ENCODE measurements around the gene CYBA. TPM values are rescaled to one million over a fixed set of nuclear protein-coding genes. Genes with fewer than 3 reads are reported as not detected.
"Not testable (repeated sequence)": the region's sequence is repeated elsewhere in the genome, so short reads cannot be mapped to it uniquely, and the experiment has no call there.

Gene CYBA
- total and polyA plus RNA-seq, 7 experiments from 2014 or later: 240 to 537 (median 454) TPM

GRCh38 chr16:88610080-88610479, 40.8 kb downstream of the CYBA start:
- no peak overlapping the region for H3K4me3 Mint-ChIP-seq
- intact Hi-C loops (cut with micrococcal nuclease): no loop called here
- POLR2A ChIA-PET: no interaction called here
- peaks cover 10 to 85% (median 12%) of the 10 kb centered on the region in 3 experiments for H3K36me3 ChIP-seq (ENCODE audit: control insufficient read depth in 2 of 3, insufficient read depth in 3 of 3, low read length in 3 of 3)
- DNase-seq (no peak), ATAC-seq (no peak)
- peaks cover 0 to 41% (median 25%) of the 10 kb centered on the region in 5 donors for H3K36me3 Mint-ChIP-seq
- peaks cover 0 to 23% (median 14%) of the 10 kb centered on the region in 7 donors for H3K4me1 Mint-ChIP-seq
- H3K9me3 Mint-ChIP-seq: no peaks in the 10 kb centered on the region
- H3K27ac ChIP-seq (ENCODE audit: low read depth, low read length): no peak overlapping the region
- H3K9me3 ChIP-seq (ENCODE audit: control insufficient read depth in 2 of 3, low read length in 3 of 3): no peaks in the 10 kb centered on the region
- no peaks in the 10 kb centered on the region for H3K27me3 ChIP-seq (ENCODE audit: control insufficient read depth in 2 of 2, insufficient read depth in 2 of 2, low read length in 2 of 2)
- no peak overlapping the region for H3K4me3 ChIP-seq (ENCODE audit: low read length)
- H3K4me1 ChIP-seq (ENCODE audit: control insufficient read depth in 2 of 2, insufficient read depth in 2 of 2, low read length in 2 of 2): no peaks in the 10 kb centered on the region
- CTCF ChIA-PET: no interaction called here
- no peaks in the 10 kb centered on the region for H3K27me3 Mint-ChIP-seq
- H3K27ac Mint-ChIP-seq: no peak overlapping the region

GRCh38 chr16:88609426-88609825, 41.4 kb downstream of the CYBA start:
- DNase-seq; H3K9me3 ChIP-seq (ENCODE audit: control insufficient read depth in 2 of 3, low read length in 3 of 3); H3K27me3 ChIP-seq (ENCODE audit: control insufficient read depth in 2 of 2, insufficient read depth in 2 of 2, low read length in 2 of 2); H3K9me3 Mint-ChIP-seq; ATAC-seq; POLR2A ChIA-PET; H3K27ac Mint-ChIP-seq; H3K4me1 ChIP-seq (ENCODE audit: control insufficient read depth in 2 of 2, insufficient read depth in 2 of 2, low read length in 2 of 2); H3K4me3 Mint-ChIP-seq; CTCF ChIA-PET; H3K27ac ChIP-seq (ENCODE audit: low read depth, low read length); H3K4me3 ChIP-seq (ENCODE audit: low read length); H3K27me3 Mint-ChIP-seq; intact Hi-C loops (cut with micrococcal nuclease): not testable (repeated sequence)
- peaks cover 0 to 41% (median 25%) of the 10 kb centered on the region in 5 donors for H3K36me3 Mint-ChIP-seq
- H3K4me1 Mint-ChIP-seq: peaks cover 0 to 23% (median 14%) of the 10 kb centered on the region in 7 donors
- peaks cover 10 to 84% (median 12%) of the 10 kb centered on the region in 3 experiments for H3K36me3 ChIP-seq (ENCODE audit: control insufficient read depth in 2 of 3, insufficient read depth in 3 of 3, low read length in 3 of 3)

- Histone ChIP-seq H3K36me3 (ENCODE audit: control insufficient read depth in 2 of 3, insufficient read depth in 3 of 3, low read length in 3 of 3) (peaks cover 10 to 75% (median 11%) of the 10 kb centered on the region in 3 experiments), H3K4me3 (ENCODE audit: low read length) (no peak overlapping the region), H3K9me3 (ENCODE audit: control insufficient read depth in 2 of 3, low read length in 3 of 3) (no peaks in the 10 kb centered on the region), H3K27ac (ENCODE audit: low read depth, low read length) (no peak overlapping the region), H3K27me3 (ENCODE audit: control insufficient read depth in 2 of 2, insufficient read depth in 2 of 2, low read length in 2 of 2) (no peaks in the 10 kb centered on the region), H3K4me1 (ENCODE audit: control insufficient read depth in 2 of 2, insufficient read depth in 2 of 2, low read length in 2 of 2) (no peaks in the 10 kb centered on the region)
- Mint-ChIP-seq H3K27me3 (no peaks in the 10 kb centered on the region), H3K4me1 (peaks cover 0 to 13% (median 9%) of the 10 kb centered on the region in 7 donors), H3K9me3 (no peaks in the 10 kb centered on the region), H3K27ac (no peak overlapping the region), H3K36me3 (peaks cover 0 to 36% (median 18%) of the 10 kb centered on the region in 5 donors), H3K4me3 (no peak overlapping the region)
- ChIA-PET CTCF (interaction anchor here (0.6 to 1.1 kb wide), 2 partner anchors 11 to 75 kb away, joined by 4 to 7 read pairs; no protein-coding TSS in a partner anchor), POLR2A (no interaction called here)
- no peak for DNase-seq
- intact Hi-C loops (cut with micrococcal nuclease): no loop called here
- ATAC-seq: no peak
Observed at GRCh38 chr16:88608076-88608475, 42.8 kb downstream of the CYBA start.

- Histone ChIP-seq H3K4me1 (ENCODE audit: control insufficient read depth in 2 of 2, insufficient read depth in 2 of 2, low read length in 2 of 2) (no peaks in the 10 kb centered on the region), H3K27me3 (ENCODE audit: control insufficient read depth in 2 of 2, insufficient read depth in 2 of 2, low read length in 2 of 2) (no peaks in the 10 kb centered on the region), H3K9me3 (ENCODE audit: control insufficient read depth in 2 of 3, low read length in 3 of 3) (no peaks in the 10 kb centered on the region), H3K27ac (ENCODE audit: low read depth, low read length) (no peak overlapping the region), H3K4me3 (ENCODE audit: low read length) (no peak overlapping the region), H3K36me3 (ENCODE audit: control insufficient read depth in 2 of 3, insufficient read depth in 3 of 3, low read length in 3 of 3) (peaks cover 12 to 79% (median 14%) of the 10 kb centered on the region in 3 experiments)
- H3K27ac Mint-ChIP-seq: no peak overlapping the region
- peaks cover 0 to 11% (median 9%) of the 10 kb centered on the region in 7 donors for H3K4me1 Mint-ChIP-seq
- ChIA-PET CTCF (no interaction called here), POLR2A (no interaction called here)
- no peak for DNase-seq
- ATAC-seq: no peak
- H3K27me3 Mint-ChIP-seq: no peaks in the 10 kb centered on the region
- H3K4me3 Mint-ChIP-seq: no peak overlapping the region
- intact Hi-C loops (cut with micrococcal nuclease): no loop called here
- H3K36me3 Mint-ChIP-seq: peaks cover 0 to 39% (median 18%) of the 10 kb centered on the region in 5 donors
- no peaks in the 10 kb centered on the region for H3K9me3 Mint-ChIP-seq
Observed at GRCh38 chr16:88606148-88606757, 44.6 kb downstream of the CYBA start.

GRCh38 chr16:88605186-88606147, 45.4 kb downstream of the CYBA start:
- peaks cover 0 to 41% (median 15%) of the 10 kb centered on the region in 5 donors for H3K36me3 Mint-ChIP-seq
- POLR2A ChIA-PET: no interaction called here

GRCh38 chr16:88602091-88602490, 48.8 kb downstream of the CYBA start:
- peak overlapping the region in 1 of 9 donors; percentile 55 for H3K27ac Mint-ChIP-seq
- H3K36me3 Mint-ChIP-seq: peaks cover 1 to 33% (median 6%) of the 10 kb centered on the region in 5 donors
- no peak overlapping the region for H3K4me3 Mint-ChIP-seq
- no peak overlapping the region for H3K4me3 ChIP-seq (ENCODE audit: low read length)
- H3K4me1 ChIP-seq (ENCODE audit: control insufficient read depth in 2 of 2, insufficient read depth in 2 of 2, low read length in 2 of 2): no peaks in the 10 kb centered on the region
- H3K9me3 ChIP-seq (ENCODE audit: control insufficient read depth in 2 of 3, low read length in 3 of 3): no peaks in the 10 kb centered on the region
- no peak for ATAC-seq
- H3K9me3 Mint-ChIP-seq: no peaks in the 10 kb centered on the region
- no peak overlapping the region for H3K27ac ChIP-seq (ENCODE audit: low read depth, low read length)
- H3K27me3 ChIP-seq (ENCODE audit: control insufficient read depth in 2 of 2, insufficient read depth in 2 of 2, low read length in 2 of 2): no peaks in the 10 kb centered on the region
- POLR2A ChIA-PET: no interaction called here
- peaks cover 7 to 77% (median 21%) of the 10 kb centered on the region in 3 experiments for H3K36me3 ChIP-seq (ENCODE audit: control insufficient read depth in 2 of 3, insufficient read depth in 3 of 3, low read length in 3 of 3)
- peaks cover under 1 to 9% (median under 1%) of the 10 kb centered on the region in 7 donors for H3K4me1 Mint-ChIP-seq
- intact Hi-C loops (cut with micrococcal nuclease): no loop called here
- CTCF ChIA-PET: no interaction called here
- no peak for DNase-seq
- H3K27me3 Mint-ChIP-seq: no peaks in the 10 kb centered on the region

More at GRCh38 chr16:88605186-88606147, 45.4 kb downstream of the CYBA start:
- peaks cover 0 to 11% (median 9%) of the 10 kb centered on the region in 7 donors for H3K4me1 Mint-ChIP-seq
- CTCF ChIA-PET: no interaction called here
- ATAC-seq (no peak), DNase-seq (no peak)
- no peak overlapping the region for H3K4me3 Mint-ChIP-seq
- H3K9me3 Mint-ChIP-seq: no peaks in the 10 kb centered on the region
- no peaks in the 10 kb centered on the region for H3K9me3 ChIP-seq (ENCODE audit: control insufficient read depth in 2 of 3, low read length in 3 of 3)
- H3K27ac Mint-ChIP-seq: no peak overlapping the region
- no peak overlapping the region for H3K4me3 ChIP-seq (ENCODE audit: low read length)
- no peaks in the 10 kb centered on the region for H3K27me3 Mint-ChIP-seq
- peaks cover 11 to 79% (median 15%) of the 10 kb centered on the region in 3 experiments for H3K36me3 ChIP-seq (ENCODE audit: control insufficient read depth in 2 of 3, insufficient read depth in 3 of 3, low read length in 3 of 3)
- H3K4me1 ChIP-seq (ENCODE audit: control insufficient read depth in 2 of 2, insufficient read depth in 2 of 2, low read length in 2 of 2): no peaks in the 10 kb centered on the region
- intact Hi-C loops (cut with micrococcal nuclease): no loop called here
- H3K27ac ChIP-seq (ENCODE audit: low read depth, low read length): no peak overlapping the region
- H3K27me3 ChIP-seq (ENCODE audit: control insufficient read depth in 2 of 2, insufficient read depth in 2 of 2, low read length in 2 of 2): no peaks in the 10 kb centered on the region

Measured in naive thymus-derived CD4-positive, alpha-beta T cell (primary cell).